ENCODE data around the gene ZSWIM4.

DNA sequence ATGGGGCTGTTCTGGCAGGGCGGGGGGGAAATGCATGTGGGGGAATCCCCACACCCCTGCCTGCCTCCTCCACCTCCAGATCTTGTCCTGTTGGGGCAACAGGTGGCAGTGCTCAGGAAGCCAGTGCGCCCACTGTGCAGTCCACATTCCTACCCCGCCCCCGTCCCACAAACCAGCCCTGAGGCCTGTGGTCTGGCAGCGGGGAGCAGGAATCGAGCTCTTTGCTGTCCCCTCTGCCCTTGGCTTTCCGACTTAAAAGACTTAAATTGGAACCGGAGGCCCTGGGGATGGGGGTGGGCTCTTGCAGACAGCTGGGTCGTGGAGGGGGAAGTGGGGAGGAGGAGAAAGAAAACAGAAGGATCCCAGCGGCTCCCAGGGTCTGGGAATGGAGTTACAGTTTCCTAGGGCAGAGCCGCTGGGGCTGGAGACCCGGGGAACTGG is 86.0 kb downstream of the ZSWIM4 start:
- TF ChIP-seq NFRKB (IDR thresholded peaks at IDR 0.05) = no peak
- TF ChIP-seq SP1 (IDR thresholded peaks at IDR 0.05) = no peak
- TF ChIP-seq PKNOX1 (IDR thresholded peaks at IDR 0.05) = no peak
- no peak for TF ChIP-seq HDGF (IDR thresholded peaks at IDR 0.05; ENCODE audit: borderline replicate concordance)
- no peak for TF ChIP-seq SUZ12 (IDR thresholded peaks at IDR 0.05)
- TF ChIP-seq FOXA1 (IDR thresholded peaks at IDR 0.05) = no peak
- TF ChIP-seq TARDBP (IDR thresholded peaks at IDR 0.05) = no peak
- no peak for TF ChIP-seq BHLHE40 (IDR thresholded peaks at IDR 0.05; ENCODE audit: borderline replicate concordance)
- TF ChIP-seq ELF4 (IDR thresholded peaks at IDR 0.05) = no peak
- TF ChIP-seq LEF1 (IDR thresholded peaks at IDR 0.05; ENCODE audit: borderline replicate concordance) = no peak
- no peak for TF ChIP-seq FOXM1 (IDR thresholded peaks at IDR 0.05; ENCODE audit: borderline replicate concordance)
- TF ChIP-seq FOXK2 (IDR thresholded peaks at IDR 0.05) = no peak
- no peak for TF ChIP-seq CTBP1 (IDR thresholded peaks at IDR 0.05; ENCODE audit: borderline replicate concordance)

Data from HEK293T (cell line).